WTC11 (cell line): ENCODE data around the gene ITGAL. TPM values are rescaled to one million over a fixed set of nuclear protein-coding genes. Genes with fewer than 3 reads are reported as not detected.

Experiments used
- ATF1 ChIP-seq: sonication (generic); formaldehyde crosslinking; IDR thresholded peaks from 2 replicates; pipeline ENCODE4 v1.8.1; 2023; ENCODE audit warnings: mild to moderate bottlenecking, moderate library complexity, missing genetic modification reagents
- EMX1 ChIP-seq: fragments of 250-450 bp; sonication (Bioruptor Pico); IDR thresholded peaks from 2 replicates; pipeline ENCODE4 v1.8.0; 2021; ENCODE audit warnings: mild to moderate bottlenecking
- FOXK1 ChIP-seq: sonication (generic); formaldehyde crosslinking; IDR thresholded peaks from 2 replicates; pipeline ENCODE4 v1.8.0; 2022; ENCODE audit warnings: mild to moderate bottlenecking, moderate library complexity, missing genetic modification reagents
- FOXP1 ChIP-seq: sonication (generic); formaldehyde crosslinking; IDR thresholded peaks from 2 replicates; pipeline ENCODE4 v1.8.0; 2022; ENCODE audit warnings: missing genetic modification reagents, mild to moderate bottlenecking, moderate library complexity, borderline replicate concordance
- GABPB1 ChIP-seq: sonication (generic); formaldehyde crosslinking; IDR thresholded peaks from 2 replicates; pipeline ENCODE4 v1.8.1; 2023; ENCODE audit warnings: mild to moderate bottlenecking, missing genetic modification reagents
- GRHL2 ChIP-seq: fragments of 250-450 bp; sonication (Bioruptor Pico); IDR thresholded peaks from 2 replicates; pipeline ENCODE4 v1.8.0; 2022; ENCODE audit warnings: mild to moderate bottlenecking, moderate library complexity; ENCODE audit not compliant: insufficient replicate concordance, severe bottlenecking
- GTF2I ChIP-seq: fragments of 250-450 bp; sonication (Bioruptor Pico); conservative IDR thresholded peaks from 2 replicates; pipeline ENCODE4 v1.4.0; 2021; ENCODE audit warnings: mild to moderate bottlenecking
- HMGA2 ChIP-seq: fragments of 250-450 bp; sonication (Bioruptor Pico); IDR thresholded peaks from 2 replicates; pipeline ENCODE4 v1.4.0; 2021; ENCODE audit warnings: mild to moderate bottlenecking, moderate library complexity
- NFATC4 ChIP-seq: fragments of 250-450 bp; sonication (Bioruptor Pico); IDR thresholded peaks from 2 replicates; pipeline ENCODE4 v1.9.0; 2021; ENCODE audit warnings: mild to moderate bottlenecking
- NR2C2 ChIP-seq: sonication (generic); formaldehyde crosslinking; IDR thresholded peaks from 2 replicates; pipeline ENCODE4 v1.8.0; 2022; ENCODE audit warnings: mild to moderate bottlenecking, missing genetic modification reagents
- PRRX2 ChIP-seq: fragments of 250-450 bp; sonication (Bioruptor Pico); IDR thresholded peaks from 2 replicates; pipeline ENCODE4 v1.8.0; 2021; ENCODE audit warnings: mild to moderate bottlenecking
- RELA ChIP-seq: sonication (generic); formaldehyde crosslinking; IDR thresholded peaks from 2 replicates; pipeline ENCODE4 v1.8.1; 2022; ENCODE audit warnings: missing genetic modification reagents, mild to moderate bottlenecking, borderline replicate concordance
- SP1 ChIP-seq: sonication (generic); formaldehyde crosslinking; conservative IDR thresholded peaks from 2 replicates; pipeline ENCODE4 v1.8.1; 2022; ENCODE audit warnings: missing genetic modification reagents
- TCF7 ChIP-seq: sonication (generic); formaldehyde crosslinking; IDR thresholded peaks from 2 replicates; pipeline ENCODE4 v1.8.0; 2022; ENCODE audit warnings: mild to moderate bottlenecking, low read depth, missing genetic modification reagents, moderate library complexity
- TP53 ChIP-seq: sonication (generic); formaldehyde crosslinking; IDR thresholded peaks from 2 replicates; pipeline ENCODE4 v1.8.1; 2023; ENCODE audit warnings: mild to moderate bottlenecking, missing genetic modification reagents
- ZNF317 ChIP-seq: sonication (generic); formaldehyde crosslinking; IDR thresholded peaks from 2 replicates; pipeline ENCODE4 v1.8.1; 2023; ENCODE audit warnings: low read depth, mild to moderate bottlenecking, moderate library complexity, missing genetic modification reagents, borderline replicate concordance
- ZNF396 ChIP-seq: fragments of 250-450 bp; sonication (Bioruptor Pico); IDR thresholded peaks from 2 replicates; pipeline ENCODE4 v1.8.0; 2021; ENCODE audit warnings: mild to moderate bottlenecking, moderate library complexity, borderline replicate concordance
- ZNF671 ChIP-seq: fragments of 250-450 bp; sonication (Bioruptor Pico); IDR thresholded peaks from 2 replicates; pipeline ENCODE4 v1.8.0; 2021; ENCODE audit warnings: mild to moderate bottlenecking
- total RNA-seq: library from RNA; stranded (reverse); gene quantifications from 3 replicates; pipeline ENCODE4 v1.2.3, GENCODE V29; 2021
- TF ChIP-seq, protein P1 (sequence below): fragments of 250-450 bp; sonication (Bioruptor Pico); IDR thresholded peaks from 2 replicates; pipeline ENCODE4 v1.9.0; 2021; ENCODE audit warnings: mild to moderate bottlenecking, borderline replicate concordance
- TF ChIP-seq, protein P2 (sequence below): fragments of 250-450 bp; sonication (Bioruptor Pico); IDR thresholded peaks from 2 replicates; pipeline ENCODE4 v1.8.0; 2021; ENCODE audit warnings: mild to moderate bottlenecking
- TF ChIP-seq, protein P3 (sequence below): sonication (generic); formaldehyde crosslinking; IDR thresholded peaks from 2 replicates; pipeline ENCODE4 v1.8.0; 2023; ENCODE audit warnings: missing genetic modification reagents, mild to moderate bottlenecking, borderline replicate concordance
- TF ChIP-seq, protein P4 (sequence below): sonication (generic); formaldehyde crosslinking; IDR thresholded peaks from 2 replicates; pipeline ENCODE4 v1.8.0; 2022; ENCODE audit warnings: mild to moderate bottlenecking, missing genetic modification reagents
- TF ChIP-seq, protein P5 (sequence below): fragments of 250-450 bp; sonication (Bioruptor Pico); IDR thresholded peaks from 2 replicates; pipeline ENCODE4 v1.9.0; 2021; ENCODE audit warnings: mild to moderate bottlenecking
- TF ChIP-seq, protein P6 (sequence below): sonication (generic); formaldehyde crosslinking; IDR thresholded peaks from 2 replicates; pipeline ENCODE4 v1.8.1; 2022; ENCODE audit warnings: mild to moderate bottlenecking, moderate library complexity, missing genetic modification reagents
- TF ChIP-seq, protein P7 (sequence below): sonication (generic); formaldehyde crosslinking; conservative IDR thresholded peaks from 2 replicates; pipeline ENCODE4 v1.8.1; 2023; ENCODE audit warnings: mild to moderate bottlenecking, low read depth, missing genetic modification reagents, moderate library complexity

Gene ITGAL
- total RNA-seq, 1 experiment from 2014 or later: 1.0 TPM

DNA sequence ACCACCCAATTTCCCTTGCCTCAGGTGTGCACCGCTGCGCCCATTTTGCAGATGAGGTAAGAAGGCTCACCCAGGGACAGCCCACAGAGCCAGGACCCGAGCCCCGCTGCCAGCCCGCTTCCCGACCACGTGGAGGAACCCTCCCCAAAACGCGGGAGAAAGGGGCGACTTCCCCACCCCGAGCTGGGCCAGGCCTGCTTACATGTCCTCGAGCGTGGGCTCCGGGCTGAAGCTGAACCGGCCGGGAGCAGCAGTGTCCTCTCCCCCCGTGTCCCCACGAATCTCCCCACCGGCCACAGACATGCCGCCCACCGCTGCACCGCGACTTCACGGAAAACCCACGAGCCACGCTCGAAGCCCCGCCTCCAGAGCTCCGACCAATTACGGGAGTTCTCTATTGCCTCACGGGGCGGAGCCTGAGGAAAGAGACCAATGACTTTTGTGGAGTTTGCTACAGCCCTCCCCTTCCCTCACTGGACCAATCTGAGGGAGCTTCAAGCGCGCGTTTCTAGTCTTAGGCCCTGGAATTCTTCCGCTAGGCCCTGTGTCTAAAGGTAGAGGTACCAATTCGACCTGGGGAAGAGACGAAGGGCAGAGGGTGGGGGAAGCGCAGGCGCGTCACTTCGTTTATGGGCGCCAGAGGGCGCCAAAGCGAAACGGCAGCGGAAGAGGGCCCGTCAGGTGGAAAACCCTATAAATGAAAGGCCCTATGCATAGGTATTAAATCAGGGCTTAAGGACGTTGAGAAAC is 42.7 kb upstream of the ITGAL start, which contains the start of gene DCTPP1 (continued):
- TF ChIP-seq, protein P1, sequence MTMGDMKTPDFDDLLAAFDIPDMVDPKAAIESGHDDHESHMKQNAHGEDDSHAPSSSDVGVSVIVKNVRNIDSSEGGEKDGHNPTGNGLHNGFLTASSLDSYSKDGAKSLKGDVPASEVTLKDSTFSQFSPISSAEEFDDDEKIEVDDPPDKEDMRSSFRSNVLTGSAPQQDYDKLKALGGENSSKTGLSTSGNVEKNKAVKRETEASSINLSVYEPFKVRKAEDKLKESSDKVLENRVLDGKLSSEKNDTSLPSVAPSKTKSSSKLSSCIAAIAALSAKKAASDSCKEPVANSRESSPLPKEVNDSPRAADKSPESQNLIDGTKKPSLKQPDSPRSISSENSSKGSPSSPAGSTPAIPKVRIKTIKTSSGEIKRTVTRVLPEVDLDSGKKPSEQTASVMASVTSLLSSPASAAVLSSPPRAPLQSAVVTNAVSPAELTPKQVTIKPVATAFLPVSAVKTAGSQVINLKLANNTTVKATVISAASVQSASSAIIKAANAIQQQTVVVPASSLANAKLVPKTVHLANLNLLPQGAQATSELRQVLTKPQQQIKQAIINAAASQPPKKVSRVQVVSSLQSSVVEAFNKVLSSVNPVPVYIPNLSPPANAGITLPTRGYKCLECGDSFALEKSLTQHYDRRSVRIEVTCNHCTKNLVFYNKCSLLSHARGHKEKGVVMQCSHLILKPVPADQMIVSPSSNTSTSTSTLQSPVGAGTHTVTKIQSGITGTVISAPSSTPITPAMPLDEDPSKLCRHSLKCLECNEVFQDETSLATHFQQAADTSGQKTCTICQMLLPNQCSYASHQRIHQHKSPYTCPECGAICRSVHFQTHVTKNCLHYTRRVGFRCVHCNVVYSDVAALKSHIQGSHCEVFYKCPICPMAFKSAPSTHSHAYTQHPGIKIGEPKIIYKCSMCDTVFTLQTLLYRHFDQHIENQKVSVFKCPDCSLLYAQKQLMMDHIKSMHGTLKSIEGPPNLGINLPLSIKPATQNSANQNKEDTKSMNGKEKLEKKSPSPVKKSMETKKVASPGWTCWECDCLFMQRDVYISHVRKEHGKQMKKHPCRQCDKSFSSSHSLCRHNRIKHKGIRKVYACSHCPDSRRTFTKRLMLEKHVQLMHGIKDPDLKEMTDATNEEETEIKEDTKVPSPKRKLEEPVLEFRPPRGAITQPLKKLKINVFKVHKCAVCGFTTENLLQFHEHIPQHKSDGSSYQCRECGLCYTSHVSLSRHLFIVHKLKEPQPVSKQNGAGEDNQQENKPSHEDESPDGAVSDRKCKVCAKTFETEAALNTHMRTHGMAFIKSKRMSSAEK: no peak
- TF ChIP-seq HMGA2 (CRISPR knock-in tag) (no peak), FOXP1 (CRISPR knock-in tag) (peak; percentile 39; the same call in 1 of the 2 replicates), TP53 (CRISPR knock-in tag) (no peak), SP1 (CRISPR knock-in tag) (peak; percentile 92), RELA (no peak), EMX1 (CRISPR knock-in tag) (no peak), GTF2I (CRISPR knock-in tag) (peak; percentile 94), ZNF317 (CRISPR knock-in tag) (0 out of 2 replicates have a peak, but pooled peaks have one; percentile 33), ZNF671 (CRISPR knock-in tag) (no peak), ZNF396 (CRISPR knock-in tag) (no peak), TCF7 (CRISPR knock-in tag) (no peak), NFATC4 (CRISPR knock-in tag) (no peak), ATF1 (CRISPR knock-in tag) (0 out of 2 replicates have a peak, but pooled peaks have one; percentile 27), GABPB1 (CRISPR knock-in tag) (peak; percentile 11; the same call in 1 of the 2 replicates), FOXK1 (0 out of 2 replicates have a peak, but pooled peaks have one; percentile 46), NR2C2 (no peak), GRHL2 (no peak), PRRX2 (CRISPR knock-in tag) (no peak)
- TF ChIP-seq, protein P2, sequence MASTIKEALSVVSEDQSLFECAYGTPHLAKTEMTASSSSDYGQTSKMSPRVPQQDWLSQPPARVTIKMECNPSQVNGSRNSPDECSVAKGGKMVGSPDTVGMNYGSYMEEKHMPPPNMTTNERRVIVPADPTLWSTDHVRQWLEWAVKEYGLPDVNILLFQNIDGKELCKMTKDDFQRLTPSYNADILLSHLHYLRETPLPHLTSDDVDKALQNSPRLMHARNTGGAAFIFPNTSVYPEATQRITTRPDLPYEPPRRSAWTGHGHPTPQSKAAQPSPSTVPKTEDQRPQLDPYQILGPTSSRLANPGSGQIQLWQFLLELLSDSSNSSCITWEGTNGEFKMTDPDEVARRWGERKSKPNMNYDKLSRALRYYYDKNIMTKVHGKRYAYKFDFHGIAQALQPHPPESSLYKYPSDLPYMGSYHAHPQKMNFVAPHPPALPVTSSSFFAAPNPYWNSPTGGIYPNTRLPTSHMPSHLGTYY: no peak
- TF ChIP-seq, protein P3, sequence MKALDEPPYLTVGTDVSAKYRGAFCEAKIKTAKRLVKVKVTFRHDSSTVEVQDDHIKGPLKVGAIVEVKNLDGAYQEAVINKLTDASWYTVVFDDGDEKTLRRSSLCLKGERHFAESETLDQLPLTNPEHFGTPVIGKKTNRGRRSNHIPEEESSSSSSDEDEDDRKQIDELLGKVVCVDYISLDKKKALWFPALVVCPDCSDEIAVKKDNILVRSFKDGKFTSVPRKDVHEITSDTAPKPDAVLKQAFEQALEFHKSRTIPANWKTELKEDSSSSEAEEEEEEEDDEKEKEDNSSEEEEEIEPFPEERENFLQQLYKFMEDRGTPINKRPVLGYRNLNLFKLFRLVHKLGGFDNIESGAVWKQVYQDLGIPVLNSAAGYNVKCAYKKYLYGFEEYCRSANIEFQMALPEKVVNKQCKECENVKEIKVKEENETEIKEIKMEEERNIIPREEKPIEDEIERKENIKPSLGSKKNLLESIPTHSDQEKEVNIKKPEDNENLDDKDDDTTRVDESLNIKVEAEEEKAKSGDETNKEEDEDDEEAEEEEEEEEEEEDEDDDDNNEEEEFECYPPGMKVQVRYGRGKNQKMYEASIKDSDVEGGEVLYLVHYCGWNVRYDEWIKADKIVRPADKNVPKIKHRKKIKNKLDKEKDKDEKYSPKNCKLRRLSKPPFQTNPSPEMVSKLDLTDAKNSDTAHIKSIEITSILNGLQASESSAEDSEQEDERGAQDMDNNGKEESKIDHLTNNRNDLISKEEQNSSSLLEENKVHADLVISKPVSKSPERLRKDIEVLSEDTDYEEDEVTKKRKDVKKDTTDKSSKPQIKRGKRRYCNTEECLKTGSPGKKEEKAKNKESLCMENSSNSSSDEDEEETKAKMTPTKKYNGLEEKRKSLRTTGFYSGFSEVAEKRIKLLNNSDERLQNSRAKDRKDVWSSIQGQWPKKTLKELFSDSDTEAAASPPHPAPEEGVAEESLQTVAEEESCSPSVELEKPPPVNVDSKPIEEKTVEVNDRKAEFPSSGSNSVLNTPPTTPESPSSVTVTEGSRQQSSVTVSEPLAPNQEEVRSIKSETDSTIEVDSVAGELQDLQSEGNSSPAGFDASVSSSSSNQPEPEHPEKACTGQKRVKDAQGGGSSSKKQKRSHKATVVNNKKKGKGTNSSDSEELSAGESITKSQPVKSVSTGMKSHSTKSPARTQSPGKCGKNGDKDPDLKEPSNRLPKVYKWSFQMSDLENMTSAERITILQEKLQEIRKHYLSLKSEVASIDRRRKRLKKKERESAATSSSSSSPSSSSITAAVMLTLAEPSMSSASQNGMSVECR (CRISPR knock-in tag): no peak
- TF ChIP-seq, protein P4, sequence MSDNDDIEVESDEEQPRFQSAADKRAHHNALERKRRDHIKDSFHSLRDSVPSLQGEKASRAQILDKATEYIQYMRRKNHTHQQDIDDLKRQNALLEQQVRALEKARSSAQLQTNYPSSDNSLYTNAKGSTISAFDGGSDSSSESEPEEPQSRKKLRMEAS: no peak
- TF ChIP-seq, protein P5, sequence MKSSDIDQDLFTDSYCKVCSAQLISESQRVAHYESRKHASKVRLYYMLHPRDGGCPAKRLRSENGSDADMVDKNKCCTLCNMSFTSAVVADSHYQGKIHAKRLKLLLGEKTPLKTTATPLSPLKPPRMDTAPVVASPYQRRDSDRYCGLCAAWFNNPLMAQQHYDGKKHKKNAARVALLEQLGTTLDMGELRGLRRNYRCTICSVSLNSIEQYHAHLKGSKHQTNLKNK (CRISPR knock-in tag): no peak
- TF ChIP-seq, protein P6, sequence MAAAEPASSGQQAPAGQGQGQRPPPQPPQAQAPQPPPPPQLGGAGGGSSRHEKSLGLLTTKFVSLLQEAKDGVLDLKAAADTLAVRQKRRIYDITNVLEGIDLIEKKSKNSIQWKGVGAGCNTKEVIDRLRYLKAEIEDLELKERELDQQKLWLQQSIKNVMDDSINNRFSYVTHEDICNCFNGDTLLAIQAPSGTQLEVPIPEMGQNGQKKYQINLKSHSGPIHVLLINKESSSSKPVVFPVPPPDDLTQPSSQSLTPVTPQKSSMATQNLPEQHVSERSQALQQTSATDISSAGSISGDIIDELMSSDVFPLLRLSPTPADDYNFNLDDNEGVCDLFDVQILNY (CRISPR knock-in tag): no peak
- TF ChIP-seq, protein P7, sequence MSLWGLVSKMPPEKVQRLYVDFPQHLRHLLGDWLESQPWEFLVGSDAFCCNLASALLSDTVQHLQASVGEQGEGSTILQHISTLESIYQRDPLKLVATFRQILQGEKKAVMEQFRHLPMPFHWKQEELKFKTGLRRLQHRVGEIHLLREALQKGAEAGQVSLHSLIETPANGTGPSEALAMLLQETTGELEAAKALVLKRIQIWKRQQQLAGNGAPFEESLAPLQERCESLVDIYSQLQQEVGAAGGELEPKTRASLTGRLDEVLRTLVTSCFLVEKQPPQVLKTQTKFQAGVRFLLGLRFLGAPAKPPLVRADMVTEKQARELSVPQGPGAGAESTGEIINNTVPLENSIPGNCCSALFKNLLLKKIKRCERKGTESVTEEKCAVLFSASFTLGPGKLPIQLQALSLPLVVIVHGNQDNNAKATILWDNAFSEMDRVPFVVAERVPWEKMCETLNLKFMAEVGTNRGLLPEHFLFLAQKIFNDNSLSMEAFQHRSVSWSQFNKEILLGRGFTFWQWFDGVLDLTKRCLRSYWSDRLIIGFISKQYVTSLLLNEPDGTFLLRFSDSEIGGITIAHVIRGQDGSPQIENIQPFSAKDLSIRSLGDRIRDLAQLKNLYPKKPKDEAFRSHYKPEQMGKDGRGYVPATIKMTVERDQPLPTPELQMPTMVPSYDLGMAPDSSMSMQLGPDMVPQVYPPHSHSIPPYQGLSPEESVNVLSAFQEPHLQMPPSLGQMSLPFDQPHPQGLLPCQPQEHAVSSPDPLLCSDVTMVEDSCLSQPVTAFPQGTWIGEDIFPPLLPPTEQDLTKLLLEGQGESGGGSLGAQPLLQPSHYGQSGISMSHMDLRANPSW (CRISPR knock-in tag): no peak
